ENCODE data around the gene DDX47. TPM values are rescaled to one million over a fixed set of nuclear protein-coding genes. Genes with fewer than 3 reads are reported as not detected.

DDX47 gene
- total and polyA plus RNA-seq, 2 of the 13 experiments (the other 11 are each of a cell fraction or from before 2014, with no cell fraction given), result 48.5 to 78.7 TPM

- TF ChIP-seq ZNF574 (CRISPR knock-in tag; IDR thresholded peaks at IDR 0.05) (peak; percentile 68), ZNF512 (CRISPR knock-in tag; IDR thresholded peaks at IDR 0.05) (no peak), CENPT (CRISPR knock-in tag; IDR thresholded peaks at IDR 0.05; ENCODE audit: low read depth) (0 out of 2 replicates have a peak, but pooled peaks have one; percentile 54), ATF6 (CRISPR knock-in tag; conservative IDR thresholded peaks at IDR 0.05) (0 out of 2 replicates have a peak, but pooled peaks have one; percentile 72), ZNF34 (CRISPR knock-in tag; IDR thresholded peaks at IDR 0.05; ENCODE audit: borderline replicate concordance) (no peak; the same call in 1 of the 2 replicates), HNF4A (CRISPR knock-in tag; IDR thresholded peaks at IDR 0.05) (no peak), ZFP90 (CRISPR knock-in tag; IDR thresholded peaks at IDR 0.05; ENCODE audit: borderline replicate concordance) (peak; percentile 38; the same call in 1 of the 2 replicates), ZSCAN31 (CRISPR knock-in tag; IDR thresholded peaks at IDR 0.05; ENCODE audit: low read depth) (no peak; the same call in 1 of the 2 replicates)
- TF ChIP-seq, protein P1, sequence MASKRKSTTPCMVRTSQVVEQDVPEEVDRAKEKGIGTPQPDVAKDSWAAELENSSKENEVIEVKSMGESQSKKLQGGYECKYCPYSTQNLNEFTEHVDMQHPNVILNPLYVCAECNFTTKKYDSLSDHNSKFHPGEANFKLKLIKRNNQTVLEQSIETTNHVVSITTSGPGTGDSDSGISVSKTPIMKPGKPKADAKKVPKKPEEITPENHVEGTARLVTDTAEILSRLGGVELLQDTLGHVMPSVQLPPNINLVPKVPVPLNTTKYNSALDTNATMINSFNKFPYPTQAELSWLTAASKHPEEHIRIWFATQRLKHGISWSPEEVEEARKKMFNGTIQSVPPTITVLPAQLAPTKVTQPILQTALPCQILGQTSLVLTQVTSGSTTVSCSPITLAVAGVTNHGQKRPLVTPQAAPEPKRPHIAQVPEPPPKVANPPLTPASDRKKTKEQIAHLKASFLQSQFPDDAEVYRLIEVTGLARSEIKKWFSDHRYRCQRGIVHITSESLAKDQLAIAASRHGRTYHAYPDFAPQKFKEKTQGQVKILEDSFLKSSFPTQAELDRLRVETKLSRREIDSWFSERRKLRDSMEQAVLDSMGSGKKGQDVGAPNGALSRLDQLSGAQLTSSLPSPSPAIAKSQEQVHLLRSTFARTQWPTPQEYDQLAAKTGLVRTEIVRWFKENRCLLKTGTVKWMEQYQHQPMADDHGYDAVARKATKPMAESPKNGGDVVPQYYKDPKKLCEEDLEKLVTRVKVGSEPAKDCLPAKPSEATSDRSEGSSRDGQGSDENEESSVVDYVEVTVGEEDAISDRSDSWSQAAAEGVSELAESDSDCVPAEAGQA (IDR thresholded peaks at IDR 0.05; ENCODE audit: low read depth), result no peak
- TF ChIP-seq, protein P1 (CRISPR knock-in tag; IDR thresholded peaks at IDR 0.05; ENCODE audit: borderline replicate concordance), result peak; percentile 78; the same call in 1 of the 2 replicates
Measured at GRCh38 chr12:12786706-12787601, 26.2 kb upstream of the DDX47 start (continued).

Data from HepG2 (cell line).